Skeletal muscle cell (primary cell): ENCODE results near the gene LAMP5.

Experiments
- DNase-seq: peaks from one replicate; pipeline ENCODE4 v3.0.0-alpha.2; 2010; ENCODE audit warnings: low read depth
- H3K4me3 ChIP-seq: 2 replicates; pipeline ENCODE4 v1.5.1; 2011; ENCODE audit warnings: low read depth, mild to moderate bottlenecking, control low read depth, low read length, moderate library complexity

LAMP5 gene

GRCh38 chr20:9575836-9576235 is 61.4 kb downstream of the LAMP5 start:
- DNase-seq: no peak
- H3K4me3 ChIP-seq: no peak overlapping the region

- no peak for DNase-seq
- H3K4me3 ChIP-seq: no peak overlapping the region
Measured at GRCh38 chr20:9576695-9577094, 62.3 kb downstream of the LAMP5 start.

- no peak overlapping the region for H3K4me3 ChIP-seq
- no peak for DNase-seq
Measured at GRCh38 chr20:9577397-9577796, 63.0 kb downstream of the LAMP5 start.

- no peak overlapping the region for H3K4me3 ChIP-seq
- DNase-seq: no peak
Measured at GRCh38 chr20:9578594-9578993, 64.2 kb downstream of the LAMP5 start.
